Naive thymus-derived CD4-positive, alpha-beta T cell (primary cell): Measurements from ENCODE around the gene TSSK6. TPM values are rescaled to one million over a fixed set of nuclear protein-coding genes. Genes with fewer than 3 reads are reported as not detected.
A peak's percentile ranks its signal among the peaks of the same experiment; 100 is the strongest.

Experiments
- ATAC-seq: fragments of 150-1000 bp; cut with Tn5 transposase; 2 replicates; pipeline ENCODE4 v1.10.0; 2021; ENCODE audit warnings: mild to moderate bottlenecking, moderate library complexity
- CTCF ChIA-PET: fragments of 350-600 bp; sonication (Branson Sonifier 250); formaldehyde crosslinking; loops from one replicate; lab custom pipeline; 2021; ENCODE audit warnings: antibody characterized with exemption; lab: Charles Lee
- POLR2A ChIA-PET: fragments of 350-600 bp; sonication (Branson Sonifier 250); formaldehyde crosslinking; loops from one replicate; lab custom pipeline; 2021; ENCODE audit warnings: antibody characterized with exemption, inconsistent platforms; lab: Charles Lee
- DNase-seq, 9 donors: peaks; one replicate each; pipeline versions ENCODE4 v3.0.0 to v3.0.0-alpha.2; 2020 to 2022; ENCODE audit warnings: mixed read lengths in 1 of 9
- H3K27ac ChIP-seq: one replicate; pipeline ENCODE4 v1.7.0; 2013; ENCODE audit warnings: mild to moderate bottlenecking, low read depth, low read length, moderate library complexity
- H3K27me3 ChIP-seq, 2 donors: one replicate each; pipeline ENCODE4 v1.7.0; 2013; ENCODE audit warnings: low read length in 2 of 2, mild to moderate bottlenecking in 2 of 2, moderate library complexity in 2 of 2; ENCODE audit not compliant: control insufficient read depth in 2 of 2, insufficient read depth in 2 of 2
- H3K36me3 ChIP-seq, 3 experiments: 1 replicate in 2 of 3; 2 replicates in 1 of 3; pipeline ENCODE4 v1.7.0; 2013; ENCODE audit warnings: low read length in 3 of 3, mild to moderate bottlenecking in 3 of 3, moderate library complexity in 1 of 3; ENCODE audit not compliant: insufficient read depth in 3 of 3, control insufficient read depth in 2 of 3
- H3K4me1 ChIP-seq, 2 donors: one replicate each; pipeline ENCODE4 v1.7.0; 2013; ENCODE audit warnings: low read length in 2 of 2, mild to moderate bottlenecking in 2 of 2, moderate library complexity in 1 of 2; ENCODE audit not compliant: control insufficient read depth in 2 of 2, insufficient read depth in 2 of 2
- H3K4me3 ChIP-seq: 2 replicates; pipeline ENCODE4 v1.7.0; 2013; ENCODE audit warnings: mild to moderate bottlenecking, low read length
- H3K9me3 ChIP-seq, 3 experiments: 1 replicate in 2 of 3; 2 replicates in 1 of 3; pipeline ENCODE4 v1.7.0; 2013; ENCODE audit warnings: low read length in 3 of 3; ENCODE audit not compliant: control insufficient read depth in 2 of 3
- H3K27ac Mint-ChIP-seq, 9 donors: one replicate each; pipeline ENCODE4 v1.8.0; 2020 to 2022; ENCODE audit warnings: mixed read lengths in 9 of 9, mild to moderate bottlenecking in 8 of 9, moderate library complexity in 5 of 9, inconsistent platforms in 2 of 9
- H3K27me3 Mint-ChIP-seq, 5 donors: one replicate each; pipeline ENCODE4 v1.8.0; 2021 to 2022; ENCODE audit warnings: mixed read lengths in 5 of 5, mild to moderate bottlenecking in 1 of 5
- H3K36me3 Mint-ChIP-seq, 5 donors: one replicate each; pipeline ENCODE4 v1.8.0; 2020 to 2022; ENCODE audit warnings: mixed read lengths in 5 of 5, mild to moderate bottlenecking in 3 of 5, inconsistent platforms in 1 of 5
- H3K4me1 Mint-ChIP-seq, 7 donors: one replicate each; pipeline ENCODE4 v1.8.0; 2020 to 2022; ENCODE audit warnings: mixed read lengths in 7 of 7, mild to moderate bottlenecking in 3 of 7, inconsistent platforms in 1 of 7
- H3K4me3 Mint-ChIP-seq, 10 donors: one replicate each; pipeline ENCODE4 v1.8.0; 2020 to 2022; ENCODE audit warnings: mild to moderate bottlenecking in 10 of 10, mixed read lengths in 10 of 10, moderate library complexity in 6 of 10, inconsistent platforms in 2 of 10
- H3K9me3 Mint-ChIP-seq, 11 donors: one replicate each; pipeline ENCODE4 v1.8.0; 2020 to 2022; ENCODE audit warnings: mixed read lengths in 11 of 11, mild to moderate bottlenecking in 4 of 11, inconsistent platforms in 1 of 11, moderate library complexity in 1 of 11
- intact Hi-C, 2 donors: fragments of 100-400 bp; cut with micrococcal nuclease; formaldehyde crosslinking; loops; one replicate each; pipeline ENCODE4 v1.15.1; 2023
- polyA plus RNA-seq, 2 donors: library from polyadenylated mRNA; unstranded; fragments of 300-500 nt; fragmentation: Illumina TruSeq; gene quantifications; one replicate each; pipeline ENCODE4 v1.2.3, GENCODE V29; 2021
- total RNA-seq, 6 experiments: library from RNA in 5 of 6; stranded (reverse) in 5 of 6; gene quantifications; 1 replicate in 5 of 6; 2 replicates in 1 of 6; pipeline ENCODE4 v1.2.3 and lab custom pipeline; 2021 to 2026

Gene TSSK6
- total and polyA plus RNA-seq, 7 experiments from 2014 or later = 1.4 to 11.3 (median 4.4) TPM

- H3K36me3 ChIP-seq = peaks cover 0 to 15% (median 5%) of the 10 kb centered on the region in 3 experiments
- peak overlapping the region; percentile 22 for H3K4me3 ChIP-seq
- intact Hi-C loops = loop anchor here (2.0 to 10.0 kb wide), 3 partner anchors 41 to 426 kb away; partner anchors contain the start of gene SLC25A42 (in 2 of the 2)
- Mint-ChIP-seq H3K27me3 (no peaks in the 10 kb centered on the region), H3K9me3 (no peaks in the 10 kb centered on the region), H3K27ac (peak overlapping the region; percentile 96 to 99 (median 99)), H3K4me3 (peak overlapping the region; percentile 58 to 84 (median 78)), H3K36me3 (peaks cover 0 to 8% (median 0%) of the 10 kb centered on the region in 5 donors), H3K4me1 (peaks cover 30 to 67% (median 54%) of the 10 kb centered on the region in 7 donors)
- H3K27ac ChIP-seq = peak overlapping the region; percentile 81
- CTCF ChIA-PET = interaction anchor here (0.6 to 4.0 kb wide), 10 partner anchors 26 to 569 kb away, joined by 3 to 94 read pairs (median 6); partner anchors contain the start of genes COPE and DDX49
- no peak for DNase-seq
- POLR2A ChIA-PET = interaction anchor here (0.7 to 6.4 kb wide), 19 partner anchors 9 to 425 kb away, joined by 3 to 101 read pairs (median 4); partner anchors contain the start of genes GATAD2A, NDUFA13 and TSSK6
- peaks cover 33 to 51% of the 10 kb centered on the region in 2 donors for H3K4me1 ChIP-seq
- ATAC-seq = no peak
- no peaks in the 10 kb centered on the region for H3K9me3 ChIP-seq
- no peaks in the 10 kb centered on the region for H3K27me3 ChIP-seq
These were observed 27.1 kb downstream of the TSSK6 start for GRCh38 chr19:19487950-19488874.

- H3K36me3 ChIP-seq = peaks cover 0 to 16% (median 2%) of the 10 kb centered on the region in 3 experiments
- Mint-ChIP-seq H3K4me1 (peaks cover 31 to 74% (median 62%) of the 10 kb centered on the region in 7 donors), H3K4me3 (peak overlapping the region in 8 of 10 donors; percentile 20 to 76 (median 47)), H3K27ac (peak overlapping the region; percentile 96 to 99 (median 99)), H3K9me3 (no peaks in the 10 kb centered on the region), H3K36me3 (peaks cover 0 to 9% (median 0%) of the 10 kb centered on the region in 5 donors), H3K27me3 (no peaks in the 10 kb centered on the region)
- ChIA-PET POLR2A (interaction anchor here (0.7 to 6.4 kb wide), 9 partner anchors 8 to 140 kb away, joined by 3 to 101 read pairs (median 5); partner anchors contain the start of genes GATAD2A and NDUFA13), CTCF (interaction anchor here (0.5 to 1.9 kb wide), 2 partner anchors 126 to 300 kb away, joined by 4 to 12 read pairs; no protein-coding TSS in a partner anchor)
- no peaks in the 10 kb centered on the region for H3K9me3 ChIP-seq
- no peaks in the 10 kb centered on the region for H3K27me3 ChIP-seq
- intact Hi-C loops = loop anchor here (5.0 to 10.0 kb wide), 2 partner anchors 423 to 425 kb away; partner anchors contain the start of gene SLC25A42 (in 2 of the 2)
- H3K4me3 ChIP-seq = no peak overlapping the region
- peaks cover 33 to 51% of the 10 kb centered on the region in 2 donors for H3K4me1 ChIP-seq
- H3K27ac ChIP-seq = peak overlapping the region; percentile 81
- DNase-seq (no peak), ATAC-seq (no peak)
These were observed 28.0 kb downstream of the TSSK6 start for GRCh38 chr19:19487077-19487949.

- ATAC-seq = no peak
- Histone ChIP-seq H3K4me1 (peaks cover 33 to 51% of the 10 kb centered on the region in 2 donors), H3K27ac (peak overlapping the region; percentile 81), H3K4me3 (no peak overlapping the region), H3K9me3 (no peaks in the 10 kb centered on the region), H3K27me3 (no peaks in the 10 kb centered on the region), H3K36me3 (peaks cover 0 to 16% (median 0%) of the 10 kb centered on the region in 3 experiments)
- Mint-ChIP-seq H3K4me3 (peak overlapping the region in 2 of 10 donors; percentile 20 to 52), H3K4me1 (peaks cover 34 to 78% (median 65%) of the 10 kb centered on the region in 7 donors), H3K27me3 (no peaks in the 10 kb centered on the region), H3K27ac (peak overlapping the region; percentile 69 to 99 (median 97)), H3K9me3 (no peaks in the 10 kb centered on the region), H3K36me3 (peaks cover 0 to 11% (median 0%) of the 10 kb centered on the region in 5 donors)
- CTCF ChIA-PET = interaction anchor here (1.1 to 1.9 kb wide), 2 partner anchors 82 to 125 kb away, joined by 3 to 12 read pairs; partner anchors contain the start of gene GATAD2A
- no peak for DNase-seq
- intact Hi-C loops = loop anchor here (5.0 to 10.0 kb wide), 2 partner anchors 422 to 424 kb away; partner anchors contain the start of gene SLC25A42 (in 2 of the 2)
- POLR2A ChIA-PET = interaction anchor here (4.9 to 6.4 kb wide), 2 partner anchors 81 to 121 kb away, joined by 36 to 101 read pairs; partner anchors contain the start of gene GATAD2A
These were observed 28.8 kb downstream of the TSSK6 start for GRCh38 chr19:19486343-19487076.

- DNase-seq (no peak), ATAC-seq (no peak)
- Histone ChIP-seq H3K4me3 (no peak overlapping the region), H3K9me3 (no peaks in the 10 kb centered on the region), H3K27me3 (no peaks in the 10 kb centered on the region), H3K4me1 (peaks cover 33 to 51% of the 10 kb centered on the region in 2 donors), H3K36me3 (peaks cover 0 to 17% (median 0%) of the 10 kb centered on the region in 3 experiments), H3K27ac (peak overlapping the region; percentile 81)
- no peaks in the 10 kb centered on the region for H3K9me3 Mint-ChIP-seq
- no peaks in the 10 kb centered on the region for H3K27me3 Mint-ChIP-seq
- POLR2A ChIA-PET = interaction anchor here (6.4 kb wide), 1 partner anchor 121 kb away, joined by 101 read pairs; no protein-coding TSS in a partner anchor
- H3K4me3 Mint-ChIP-seq = peak overlapping the region in 2 of 10 donors; percentile 16 to 47
- H3K36me3 Mint-ChIP-seq = peaks cover 0 to 12% (median 0%) of the 10 kb centered on the region in 5 donors
- peaks cover 37 to 83% (median 71%) of the 10 kb centered on the region in 7 donors for H3K4me1 Mint-ChIP-seq
- peak overlapping the region in 8 of 9 donors; percentile 81 to 99 (median 97) for H3K27ac Mint-ChIP-seq
- CTCF ChIA-PET = interaction anchor here (1.1 kb wide), 1 partner anchor 81 kb away, joined by 3 read pairs; the partner anchor contains the start of gene GATAD2A
- intact Hi-C loops = loop anchor here (5.0 to 10.0 kb wide), 2 partner anchors 421 to 424 kb away; partner anchors contain the start of gene SLC25A42 (in 2 of the 2)
These were observed 29.4 kb downstream of the TSSK6 start for GRCh38 chr19:19485998-19486290.
